C4-2B (cell line): ENCODE data around the gene KRTAP12-3.
A peak's percentile ranks its signal among the peaks of the same experiment; 100 is the strongest.

Source experiments
- H3K27ac ChIP-seq: fragments of 450-650 bp; 2 replicates; pipeline ENCODE4 v1.5.1; 2017
- ZFX ChIP-seq: fragments of 450-650 bp; IDR thresholded peaks from 2 replicates; pipeline ENCODE4 v1.6.1; 2017
- TF ChIP-seq, protein P1 (sequence below): fragments of 450-650 bp; conservative IDR thresholded peaks from 2 replicates; pipeline ENCODE4 v1.5.1; 2017; ENCODE audit warnings: mild to moderate bottlenecking

Gene KRTAP12-3

DNA sequence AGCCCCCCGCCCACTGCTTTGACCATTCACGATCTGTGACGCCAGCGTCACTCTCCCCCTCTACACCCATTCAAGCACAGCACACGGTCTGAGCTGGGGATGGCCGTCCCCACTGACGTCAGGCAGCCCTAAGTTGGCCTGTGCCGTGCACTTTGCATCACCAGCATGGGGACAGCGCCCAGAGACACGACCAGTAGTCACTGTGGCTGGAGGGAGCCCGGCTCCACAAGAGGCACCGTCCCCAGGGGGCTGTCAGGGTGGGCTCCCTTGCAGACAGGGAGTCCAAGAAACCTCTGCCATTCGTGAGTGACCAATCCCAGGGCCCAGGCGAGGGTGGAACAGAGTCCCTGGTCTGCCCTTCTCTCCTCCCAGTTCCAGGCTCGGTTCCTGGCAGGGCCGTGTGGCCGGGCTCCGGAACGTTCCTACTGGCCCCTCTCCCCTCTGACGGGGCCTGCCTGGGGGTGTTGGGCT is 43.5 kb upstream of the KRTAP12-3 start:
- TF ChIP-seq, protein P1, sequence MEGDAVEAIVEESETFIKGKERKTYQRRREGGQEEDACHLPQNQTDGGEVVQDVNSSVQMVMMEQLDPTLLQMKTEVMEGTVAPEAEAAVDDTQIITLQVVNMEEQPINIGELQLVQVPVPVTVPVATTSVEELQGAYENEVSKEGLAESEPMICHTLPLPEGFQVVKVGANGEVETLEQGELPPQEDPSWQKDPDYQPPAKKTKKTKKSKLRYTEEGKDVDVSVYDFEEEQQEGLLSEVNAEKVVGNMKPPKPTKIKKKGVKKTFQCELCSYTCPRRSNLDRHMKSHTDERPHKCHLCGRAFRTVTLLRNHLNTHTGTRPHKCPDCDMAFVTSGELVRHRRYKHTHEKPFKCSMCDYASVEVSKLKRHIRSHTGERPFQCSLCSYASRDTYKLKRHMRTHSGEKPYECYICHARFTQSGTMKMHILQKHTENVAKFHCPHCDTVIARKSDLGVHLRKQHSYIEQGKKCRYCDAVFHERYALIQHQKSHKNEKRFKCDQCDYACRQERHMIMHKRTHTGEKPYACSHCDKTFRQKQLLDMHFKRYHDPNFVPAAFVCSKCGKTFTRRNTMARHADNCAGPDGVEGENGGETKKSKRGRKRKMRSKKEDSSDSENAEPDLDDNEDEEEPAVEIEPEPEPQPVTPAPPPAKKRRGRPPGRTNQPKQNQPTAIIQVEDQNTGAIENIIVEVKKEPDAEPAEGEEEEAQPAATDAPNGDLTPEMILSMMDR = no peak
- TF ChIP-seq ZFX = no peak
- no peak overlapping the region for H3K27ac ChIP-seq

DNA sequence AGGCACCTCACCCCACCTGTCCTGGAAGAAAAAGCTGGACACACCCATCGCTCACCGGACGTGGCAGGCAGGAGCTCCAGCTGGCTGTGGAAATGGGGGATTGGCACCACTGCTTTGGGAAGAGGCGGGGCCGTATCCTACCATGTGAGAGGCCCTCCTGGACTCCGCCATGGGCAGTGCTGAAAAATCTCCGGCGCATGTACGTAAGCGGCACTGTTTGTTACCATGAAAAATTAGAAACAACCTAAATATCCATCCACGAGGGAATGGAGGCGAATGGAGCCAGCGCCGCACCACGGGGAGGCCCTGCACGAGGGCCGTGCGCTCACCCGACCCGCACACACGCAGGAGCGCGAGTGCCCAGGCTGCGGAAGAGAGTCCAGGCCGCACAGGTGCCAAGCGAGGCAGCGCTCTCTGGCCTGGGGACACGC is 42.8 kb upstream of the KRTAP12-3 start:
- H3K27ac ChIP-seq = no peak overlapping the region
- TF ChIP-seq, protein P1 = no peak
- no peak for TF ChIP-seq ZFX

DNA sequence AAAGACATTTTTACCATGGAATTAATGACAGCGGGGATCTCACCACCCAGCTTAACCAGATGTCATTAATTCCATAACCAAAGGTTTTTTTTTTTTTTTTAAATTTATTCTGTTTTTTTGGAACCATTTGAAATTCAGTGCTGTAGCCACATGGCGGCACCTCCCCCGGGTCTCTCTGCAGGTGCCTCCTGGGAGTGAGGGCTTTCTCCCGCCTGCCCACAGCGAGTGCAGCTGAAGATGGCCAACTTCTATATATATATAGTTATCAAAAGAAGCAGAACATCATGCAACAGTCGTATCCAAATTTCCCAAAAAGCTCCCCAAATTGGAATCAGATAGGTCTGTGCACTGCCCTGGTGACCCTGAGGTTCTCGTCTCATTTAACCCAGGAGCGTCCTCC is 42.3 kb upstream of the KRTAP12-3 start:
- H3K27ac ChIP-seq = no peak overlapping the region
- TF ChIP-seq ZFX = no peak
- TF ChIP-seq, protein P1 = no peak

DNA sequence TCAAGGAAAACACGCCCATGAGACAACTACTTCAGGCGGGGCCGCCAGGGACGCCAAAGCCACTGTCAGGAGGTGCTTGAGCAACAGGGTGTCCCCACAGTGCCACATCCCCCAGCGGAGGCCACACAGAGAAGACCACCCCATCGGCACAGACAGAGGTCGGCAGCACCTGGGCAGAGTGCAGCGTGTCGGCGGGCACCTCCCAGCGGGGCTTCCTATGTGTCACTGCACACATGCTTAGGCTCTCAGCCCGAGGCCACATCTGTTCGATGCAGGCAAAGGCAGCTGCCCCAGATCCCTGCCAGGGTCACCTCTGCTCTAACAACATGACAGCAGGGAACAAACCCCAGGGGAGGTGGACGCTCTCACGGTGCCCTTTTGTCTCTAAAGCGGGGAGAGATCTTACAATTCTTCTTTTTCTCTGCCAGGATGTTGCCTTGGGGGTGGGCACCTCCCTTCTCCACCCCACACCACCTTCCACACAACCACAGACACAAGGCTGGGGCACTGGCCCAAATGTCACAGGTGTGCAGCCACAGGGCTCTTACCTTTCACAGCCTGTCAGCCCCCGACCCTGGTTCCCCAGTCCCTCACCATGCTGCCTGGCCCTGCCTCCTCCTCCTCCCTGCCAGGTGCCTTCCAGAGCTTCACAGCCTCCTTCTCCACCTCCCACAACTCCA is 41.7 kb upstream of the KRTAP12-3 start:
- TF ChIP-seq ZFX = no peak
- TF ChIP-seq, protein P1 = no peak
- no peak overlapping the region for H3K27ac ChIP-seq

DNA sequence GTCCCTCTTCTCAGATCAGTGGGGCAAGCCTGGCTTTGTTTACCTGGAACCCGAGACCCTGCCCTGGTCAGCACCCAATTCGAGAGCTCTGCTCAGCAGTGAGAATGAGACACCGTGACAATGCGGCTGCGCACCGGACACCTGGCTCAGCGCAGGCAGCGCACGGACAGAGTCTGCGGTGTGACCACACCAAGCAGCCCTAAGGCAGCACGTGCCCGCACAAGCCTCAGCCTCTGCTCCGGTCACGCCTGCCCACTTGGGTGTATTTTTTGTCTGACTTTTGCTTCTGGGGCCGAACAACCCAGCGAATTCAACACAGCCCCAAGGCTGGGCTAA is 41.2 kb upstream of the KRTAP12-3 start:
- H3K27ac ChIP-seq = no peak overlapping the region
- TF ChIP-seq ZFX = no peak
- TF ChIP-seq, protein P1 = no peak

DNA sequence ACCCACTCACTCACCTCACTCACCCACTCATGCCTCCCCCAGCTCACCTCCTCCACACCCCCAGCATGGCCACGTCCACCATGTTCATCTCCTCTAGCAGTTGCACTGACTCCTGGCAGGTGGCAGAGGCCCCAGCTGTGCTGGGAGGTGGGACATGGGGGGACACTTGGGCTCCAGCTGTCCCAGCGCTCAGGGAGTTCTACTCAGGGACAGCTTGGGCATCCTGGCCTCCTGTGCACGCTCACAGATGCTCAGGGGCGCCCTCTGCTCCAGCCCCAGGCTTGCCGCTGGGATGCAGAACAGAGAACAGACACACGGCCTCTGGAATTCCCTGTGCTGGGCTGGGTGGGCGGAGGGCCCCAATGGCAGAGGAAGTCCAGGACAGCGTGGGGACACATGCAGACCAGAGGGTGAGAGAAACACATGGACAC is 40.6 kb upstream of the KRTAP12-3 start:
- H3K27ac ChIP-seq = no peak overlapping the region
- TF ChIP-seq ZFX = no peak
- TF ChIP-seq, protein P1 = no peak

DNA sequence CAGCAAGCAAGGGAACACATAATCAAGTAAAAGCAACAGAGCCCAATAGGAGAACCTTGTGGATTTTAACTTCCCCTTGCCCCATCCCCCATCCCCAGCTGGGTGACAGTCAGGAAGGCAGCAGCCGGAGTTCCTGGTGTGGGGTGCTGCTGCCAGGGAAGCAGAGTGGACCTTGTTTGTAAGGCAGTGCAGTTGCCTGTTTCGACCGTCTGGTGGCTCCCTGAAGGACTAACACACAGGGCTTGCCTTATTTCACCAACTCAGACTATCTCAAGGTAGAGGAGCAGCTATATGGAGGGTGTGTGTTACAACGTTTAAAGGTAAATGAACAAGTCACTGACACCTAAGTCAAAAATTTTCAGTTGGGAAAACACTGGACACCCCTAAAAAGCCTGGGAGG is 39.2 kb upstream of the KRTAP12-3 start:
- TF ChIP-seq, protein P1 = peak; percentile 49
- no peak for TF ChIP-seq ZFX
- no peak overlapping the region for H3K27ac ChIP-seq
